Erythroblast (primary cell): Measurements from ENCODE around the gene MICAL1.

Experiments
- DNase-seq, 2 experiments: peaks; one replicate each; lab custom pipeline; 2025; lab: John Stamatoyannopoulos, UW
- GATA1 ChIP-seq: IDR thresholded peaks from 2 replicates; pipeline ENCODE4 v1.6.1; 2011; ENCODE audit warnings: low read depth, mild to moderate bottlenecking, control low read depth, low read length, moderate library complexity
- POLR2A ChIP-seq: IDR thresholded peaks from 2 replicates; pipeline ENCODE4 v1.6.1; 2011; ENCODE audit warnings: mild to moderate bottlenecking, low read length

Gene MICAL1

DNA sequence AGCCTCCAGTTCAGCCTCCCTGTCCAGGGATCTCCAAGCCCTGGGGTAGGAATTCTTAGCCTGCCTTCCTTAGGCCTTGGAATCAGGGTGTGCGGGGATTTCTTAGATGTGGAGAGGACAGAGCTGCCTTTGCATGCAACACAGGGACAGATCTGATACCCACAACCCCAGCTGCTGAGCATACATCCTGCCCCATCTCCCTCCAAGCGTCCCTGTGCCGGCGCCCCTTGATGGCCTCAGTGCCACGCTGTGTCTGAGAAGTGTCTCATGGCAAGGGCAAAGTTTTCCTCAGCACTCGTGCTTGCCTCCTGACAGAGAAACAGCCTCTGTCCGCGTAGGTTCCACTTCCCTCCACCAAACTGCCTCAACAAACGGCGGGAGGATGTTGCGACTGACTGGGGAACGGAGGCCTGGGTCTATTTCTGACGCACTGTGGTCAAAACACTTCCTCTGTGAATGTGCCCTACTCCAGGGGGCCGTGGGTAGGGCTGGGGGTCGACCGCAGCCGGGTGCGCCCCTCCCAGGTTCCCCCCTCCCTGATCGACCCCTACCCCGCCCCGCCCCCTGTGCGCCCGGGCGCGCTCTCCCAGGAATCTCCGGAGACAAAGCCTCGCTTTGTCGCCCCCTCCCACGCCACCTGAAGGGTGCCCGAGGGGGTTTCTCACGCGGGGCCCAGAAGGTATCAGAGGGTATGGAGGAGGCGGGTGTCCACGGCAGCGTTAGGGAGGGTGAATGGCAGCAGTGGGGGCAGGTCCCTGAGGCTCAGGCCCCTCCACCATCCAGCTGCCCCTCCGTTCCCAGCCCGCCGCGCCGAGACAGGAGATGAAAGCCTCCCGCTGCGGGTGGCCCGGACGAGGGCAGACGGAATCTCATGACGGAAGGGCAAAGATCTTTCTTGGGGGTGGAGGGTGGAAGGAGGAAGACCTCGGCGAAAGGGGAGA lies 806 bp downstream of the MICAL1 start:
- TF ChIP-seq GATA1 (no peak), POLR2A (no peak)
- DNase-seq = peak in 1 of 2 experiments; percentile 35

DNA sequence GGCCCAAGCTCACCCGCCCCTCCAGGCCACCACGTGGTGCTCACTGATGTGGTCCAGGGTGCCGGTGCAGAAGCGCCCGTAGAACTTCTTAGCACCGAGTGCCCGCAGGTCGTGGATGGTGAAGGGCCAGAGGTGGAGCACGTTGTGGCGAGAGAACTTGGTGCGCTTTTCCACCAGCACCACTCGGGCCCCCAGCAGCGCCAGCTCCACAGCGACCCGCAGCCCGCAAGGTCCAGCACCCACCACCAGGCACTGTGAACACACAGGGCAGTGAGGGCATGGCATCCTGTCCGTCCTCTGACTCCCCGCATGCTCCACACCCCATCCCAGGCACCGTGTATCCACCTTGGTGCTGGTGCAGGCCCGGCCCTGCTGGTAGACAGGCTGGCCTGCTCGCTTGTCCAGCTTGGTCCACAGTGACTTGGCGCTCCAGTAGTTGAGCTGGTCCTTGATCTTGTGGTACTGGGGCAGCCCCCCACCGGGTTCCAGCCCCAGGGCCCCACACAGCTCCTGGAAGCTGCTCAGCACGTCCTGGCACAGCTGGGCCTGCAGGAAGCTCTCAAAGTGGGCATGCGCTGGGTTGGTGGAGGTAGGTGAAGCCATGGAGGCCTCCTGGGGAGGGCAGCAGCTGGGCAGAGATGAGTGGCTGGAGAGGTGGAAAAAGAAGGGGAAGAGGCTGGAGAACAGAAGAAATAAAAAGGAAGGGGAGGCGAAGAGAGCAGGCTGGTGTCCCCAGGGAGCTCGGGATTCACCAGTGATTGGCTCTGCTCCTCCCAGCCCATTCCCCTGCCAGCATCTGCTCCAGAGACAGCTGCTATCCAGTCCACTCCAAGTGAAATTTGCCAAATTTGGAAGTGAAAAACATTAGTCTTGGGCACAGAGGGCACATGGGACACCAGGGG lies 1.7 kb downstream of the MICAL1 start:
- TF ChIP-seq GATA1 (no peak), POLR2A (no peak)
- DNase-seq = no peak

DNA sequence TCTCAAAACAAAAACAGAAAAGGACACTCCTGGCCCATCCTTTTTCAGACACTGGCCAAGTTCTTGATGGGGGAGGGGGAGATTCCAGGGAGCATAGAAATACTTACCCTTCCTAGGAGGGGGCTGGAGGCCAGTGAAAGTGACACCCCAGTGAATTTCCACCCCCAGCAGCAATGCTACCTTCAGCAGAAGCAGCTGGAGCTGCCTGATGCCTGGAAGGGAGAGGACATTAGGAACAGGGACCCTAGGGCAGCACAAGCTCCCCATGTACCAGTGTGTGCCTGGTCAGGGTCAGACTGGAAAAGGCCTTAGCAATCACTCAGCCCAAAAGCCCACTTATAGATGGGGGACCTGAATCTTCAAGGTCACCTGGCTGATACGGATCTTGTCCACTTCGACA lies 2.4 kb downstream of the MICAL1 start:
- no peak for TF ChIP-seq GATA1
- TF ChIP-seq POLR2A = no peak
- no peak for DNase-seq

DNA sequence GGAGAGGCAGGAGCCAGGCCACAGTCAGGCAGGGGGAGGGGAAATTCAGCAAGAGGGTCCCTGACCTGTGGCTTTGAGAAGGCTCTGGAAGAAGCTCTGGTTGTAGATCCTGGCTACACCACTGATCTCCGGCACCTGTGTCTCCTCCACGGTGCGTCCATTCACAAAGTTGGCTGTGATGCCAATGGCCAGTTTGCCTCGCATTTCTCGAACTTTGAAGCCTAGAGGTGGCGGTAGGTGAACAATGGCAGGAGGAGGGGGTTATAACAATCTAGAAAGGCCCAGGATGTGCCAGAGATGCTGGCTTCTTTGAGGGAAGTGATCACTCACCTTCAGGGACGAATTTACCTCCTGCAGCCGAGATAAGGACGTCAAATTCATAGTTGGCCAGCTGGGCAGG lies 3.4 kb downstream of the MICAL1 start:
- TF ChIP-seq POLR2A = no peak
- no peak for TF ChIP-seq GATA1
- no peak for DNase-seq

DNA sequence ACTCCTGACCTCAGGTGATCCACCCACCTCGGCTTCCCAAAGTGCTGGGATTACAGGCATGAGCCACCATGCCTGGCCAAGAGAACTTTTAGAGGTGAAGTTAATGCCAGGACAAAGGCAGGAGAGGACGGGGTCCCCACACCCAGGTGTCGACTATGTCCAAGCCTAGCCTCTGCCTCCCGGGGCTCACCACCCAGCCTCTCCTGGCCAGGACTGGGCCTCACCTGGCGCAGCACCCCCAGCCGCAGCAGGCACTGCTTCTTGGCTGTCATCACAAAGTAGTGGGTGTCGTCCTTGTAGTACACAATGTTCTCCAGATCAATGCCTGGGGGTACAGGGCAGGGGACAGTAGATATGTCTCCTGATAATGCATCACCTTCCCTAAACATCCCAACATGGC lies 4.2 kb downstream of the MICAL1 start:
- DNase-seq = no peak
- TF ChIP-seq GATA1 (no peak), POLR2A (no peak)

DNA sequence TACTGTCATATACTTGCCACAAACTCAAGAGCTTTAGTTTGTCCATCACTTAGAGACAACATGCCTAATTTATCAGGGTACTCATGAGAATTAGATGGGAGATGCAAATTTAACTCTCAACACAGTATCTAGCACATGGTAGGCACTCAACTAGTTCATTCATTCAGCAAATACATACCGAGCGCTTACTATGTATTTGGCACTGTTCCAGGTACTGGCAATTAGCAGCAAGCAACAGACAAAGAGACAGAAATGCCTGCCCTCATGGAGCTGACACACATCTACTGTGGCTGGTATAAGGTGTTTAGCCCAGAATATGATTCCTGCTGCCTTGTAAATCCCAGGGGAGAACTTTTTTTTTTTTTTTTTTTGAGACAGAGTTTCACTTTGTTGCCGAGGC lies 4.8 kb downstream of the MICAL1 start:
- TF ChIP-seq GATA1 (no peak), POLR2A (no peak)
- peak; percentile 12 to 28 for DNase-seq

DNA sequence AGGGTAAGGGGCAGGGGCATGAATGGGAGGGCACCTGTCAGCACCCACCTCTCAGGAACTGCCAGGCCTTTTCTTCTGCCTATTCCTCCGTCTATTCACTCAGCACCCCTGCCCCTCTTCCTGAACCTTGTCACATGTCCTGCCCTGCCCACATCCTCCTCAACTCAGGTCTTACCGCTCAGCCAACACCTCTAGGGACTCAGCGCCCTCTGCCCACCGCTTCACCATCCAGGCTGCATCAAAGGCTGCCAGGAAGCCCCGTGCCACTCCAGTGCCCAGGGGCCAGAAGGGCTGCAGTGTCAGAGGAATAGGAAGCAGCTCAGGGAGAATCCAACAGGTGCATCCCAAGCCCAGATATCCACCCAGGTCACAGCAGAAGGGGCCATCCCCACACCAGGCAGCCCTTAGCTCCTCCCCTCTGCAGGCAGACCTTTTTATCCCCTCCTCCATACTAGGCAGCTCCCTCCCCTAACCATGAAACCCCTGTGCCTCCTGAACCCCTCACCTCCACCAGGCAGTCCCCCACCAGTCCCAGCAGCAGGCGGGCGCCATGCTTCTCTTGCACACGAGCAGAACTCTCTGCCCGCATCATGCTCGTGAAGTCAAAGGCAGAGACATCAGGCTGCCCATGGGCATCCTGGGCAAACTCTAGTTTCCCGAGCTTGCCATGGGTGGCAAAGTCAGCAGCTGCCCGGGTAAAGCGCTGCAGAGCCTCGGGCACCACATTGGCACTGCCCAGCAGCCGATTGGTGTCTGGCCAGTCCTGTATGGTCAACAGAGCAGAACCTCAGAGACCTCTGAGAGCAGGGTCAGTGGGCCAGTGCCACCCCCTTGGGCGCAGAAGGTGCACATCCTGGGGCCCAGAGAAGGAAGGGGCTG lies 5.5 kb downstream of the MICAL1 start:
- DNase-seq = no peak
- no peak for TF ChIP-seq POLR2A
- TF ChIP-seq GATA1 = no peak

DNA sequence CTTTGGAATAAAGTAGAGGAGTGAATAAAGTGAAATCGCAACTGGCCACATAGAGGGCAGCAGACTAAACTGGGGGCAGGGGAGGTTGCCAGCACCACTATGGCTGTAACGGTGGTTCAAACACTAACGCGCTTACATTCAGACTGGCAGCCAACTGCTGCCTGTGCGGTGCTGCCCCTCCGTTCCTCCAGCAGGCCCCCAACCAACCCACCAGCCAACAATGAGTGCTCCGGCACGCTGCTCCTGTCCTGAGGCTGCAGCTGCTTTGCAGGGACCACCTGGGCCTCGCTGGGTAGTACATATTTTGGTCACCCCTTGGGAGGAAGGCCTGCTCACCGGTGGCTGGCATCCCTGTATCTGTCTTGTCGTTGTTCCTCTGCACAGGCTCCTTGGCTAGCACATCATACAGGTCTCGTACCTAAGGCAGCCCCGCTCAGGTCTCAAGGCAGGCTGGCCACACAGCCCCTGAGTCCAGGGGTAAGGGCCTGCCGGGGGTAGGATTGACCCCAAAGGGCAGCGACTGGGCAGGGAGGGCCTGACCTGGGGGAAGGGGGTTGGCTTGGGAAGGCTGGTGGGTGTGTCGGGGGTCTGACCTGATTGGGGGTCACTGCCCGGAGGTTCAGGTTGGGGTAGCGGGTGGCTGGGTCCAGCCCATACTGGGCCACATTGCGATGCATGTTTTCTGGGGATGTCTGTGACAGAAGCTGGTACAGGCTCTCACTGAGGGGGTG lies 6.3 kb downstream of the MICAL1 start:
- TF ChIP-seq POLR2A (no peak), GATA1 (no peak)
- DNase-seq = no peak

DNA sequence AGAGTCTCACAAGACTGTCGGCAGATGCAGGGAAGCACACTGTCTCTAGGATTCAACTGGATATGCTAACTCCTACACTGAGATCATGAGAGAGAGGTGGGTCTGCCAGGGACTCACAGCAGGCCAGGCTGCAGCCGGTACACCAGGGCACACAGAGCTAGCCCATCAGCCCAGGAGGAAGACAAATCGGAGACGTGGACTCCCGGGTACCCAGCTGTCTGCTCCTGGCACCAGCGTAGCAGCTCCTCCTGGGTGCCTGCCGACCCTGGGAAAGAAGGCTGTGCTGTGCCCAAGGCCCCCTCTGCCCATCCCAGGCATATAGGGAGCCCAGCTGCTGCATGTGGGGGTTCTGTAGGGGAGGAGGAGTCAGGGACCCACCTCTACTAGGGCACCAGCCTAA lies 7.0 kb downstream of the MICAL1 start:
- DNase-seq = no peak
- TF ChIP-seq POLR2A = no peak
- TF ChIP-seq GATA1 = no peak

DNA sequence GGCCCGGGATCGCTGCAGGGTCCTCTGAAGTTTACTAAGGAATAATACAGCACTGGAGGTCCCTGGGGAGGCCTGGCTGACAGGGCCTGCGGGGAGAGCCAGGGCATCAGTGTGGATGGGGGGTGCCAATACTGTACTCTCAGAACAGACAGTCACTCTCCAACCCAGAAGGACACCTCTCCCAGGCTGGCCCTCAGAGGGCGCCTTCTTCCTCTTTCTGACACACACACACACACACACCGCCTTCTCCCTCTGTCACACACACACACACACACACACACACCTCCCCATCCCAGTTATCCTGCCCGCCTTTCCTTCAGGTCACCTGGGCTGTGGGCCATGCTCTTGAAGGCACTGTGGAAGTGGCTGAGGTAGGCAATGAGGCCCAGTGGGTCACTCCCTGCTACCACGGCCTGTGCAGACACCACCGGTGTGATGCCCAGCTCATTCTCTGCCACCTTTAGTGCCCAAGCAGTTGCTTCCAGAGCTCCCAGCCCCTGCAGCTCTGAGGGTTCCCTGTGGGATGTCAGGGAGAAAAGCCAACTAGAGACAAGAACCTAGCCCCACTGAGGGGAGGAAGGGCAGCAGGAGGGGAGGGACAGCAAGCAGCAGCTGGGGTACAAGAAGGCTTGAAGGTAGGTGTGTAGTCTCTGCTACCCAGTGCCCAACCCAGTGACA lies 7.6 kb downstream of the MICAL1 start:
- peak; percentile 35 for TF ChIP-seq POLR2A
- TF ChIP-seq GATA1 = no peak
- no peak for DNase-seq

DNA sequence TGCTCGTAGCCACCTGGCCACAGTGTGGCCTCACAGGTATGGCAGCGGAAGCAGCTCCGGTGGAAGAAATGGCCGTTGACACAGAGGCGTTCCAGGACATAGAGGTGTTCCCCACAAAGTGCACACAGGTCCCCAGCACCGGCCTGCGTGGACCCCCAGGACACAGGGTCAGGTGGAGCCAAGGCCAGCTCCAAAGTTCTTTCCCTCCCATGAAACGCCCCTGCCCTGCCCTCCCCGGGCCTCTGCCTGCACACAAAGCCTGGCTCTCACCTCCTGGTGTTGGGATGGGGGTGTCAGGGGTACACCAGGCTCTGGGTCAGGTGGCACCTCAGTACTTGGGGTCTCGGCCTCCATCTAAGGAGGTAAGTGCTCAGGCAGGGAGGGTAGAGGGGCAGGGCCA lies 8.5 kb downstream of the MICAL1 start:
- DNase-seq = no peak
- TF ChIP-seq POLR2A (no peak), GATA1 (no peak)

DNA sequence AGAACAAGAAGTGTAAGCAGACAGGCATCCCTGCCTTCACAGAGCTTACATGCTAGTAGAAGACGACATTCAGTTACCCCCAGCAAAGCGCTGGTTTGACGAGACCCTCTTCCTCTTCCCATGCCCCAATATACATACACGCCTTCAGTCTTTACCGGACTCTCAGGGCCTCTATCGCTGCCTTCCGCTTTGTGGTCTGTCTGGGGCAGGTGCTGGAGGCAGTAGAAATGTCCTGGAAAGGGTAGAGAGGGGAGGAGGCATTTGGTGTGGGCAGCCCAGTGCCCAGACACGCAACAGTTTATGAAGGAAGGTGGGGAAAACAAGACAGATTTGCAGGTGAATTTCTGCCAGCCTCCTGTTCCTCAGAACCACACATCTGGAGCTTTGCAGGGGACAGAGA lies 9.0 kb downstream of the MICAL1 start:
- DNase-seq = no peak
- TF ChIP-seq POLR2A (no peak), GATA1 (no peak)

DNA sequence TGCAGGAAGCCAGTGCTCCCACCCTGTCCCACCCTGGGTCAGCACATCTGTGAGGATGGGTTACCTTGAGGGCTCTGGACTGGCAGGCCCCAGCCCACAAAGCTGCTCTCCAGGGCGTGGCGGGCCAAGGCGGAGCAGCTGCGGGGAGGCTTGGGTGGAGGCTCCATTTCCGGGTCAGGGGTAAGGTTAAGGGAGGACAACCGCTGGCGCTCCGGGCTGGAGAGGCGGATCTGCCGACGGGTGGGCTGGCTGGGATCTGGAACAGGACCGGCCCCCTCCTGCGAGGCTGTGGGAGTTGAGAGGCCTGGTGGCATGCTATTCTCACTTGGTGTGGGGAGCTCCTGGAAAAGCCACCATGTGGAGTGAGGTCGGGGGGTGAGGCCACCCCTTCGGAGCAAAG lies 9.5 kb downstream of the MICAL1 start:
- DNase-seq = no peak
- TF ChIP-seq GATA1 = no peak
- TF ChIP-seq POLR2A = no peak
